H1 (cell line): ENCODE data around the gene RNF41.
A peak's percentile ranks its signal among the peaks of the same experiment; 100 is the strongest.

Source experiments
- CTCF ChIP-seq, 3 experiments: IDR thresholded peaks; 1 replicate in 2 of 3; 2 replicates in 1 of 3; pipeline versions ENCODE4 v1.5.1 to v1.6.1; 2011; ENCODE audit warnings: low read length in 3 of 3, mild to moderate bottlenecking in 3 of 3, inconsistent platforms in 2 of 3, low read depth in 1 of 3, moderate library complexity in 1 of 3; ENCODE audit not compliant: insufficient read depth in 1 of 3; ENCODE audit errors: control extremely low read depth in 1 of 3
- E2F6 ChIP-seq: IDR thresholded peaks from 2 replicates; pipeline ENCODE4 v1.6.1; 2012; ENCODE audit warnings: inconsistent platforms
- EGR1 ChIP-seq: IDR thresholded peaks from 2 replicates; pipeline ENCODE4 v1.6.1; 2011; ENCODE audit warnings: low read depth, low read length, borderline replicate concordance
- EZH2 ChIP-seq: fragments of 200-600 bp; sonication (generic); IDR thresholded peaks from 2 replicates; pipeline ENCODE4 v1.7.1; 2012; ENCODE audit warnings: low read depth, mild to moderate bottlenecking, moderate library complexity, low read length, inconsistent platforms; ENCODE audit not compliant: severe bottlenecking
- NANOG ChIP-seq: IDR thresholded peaks from 2 replicates; pipeline ENCODE4 v1.6.1; 2011; ENCODE audit warnings: low read length, low read depth, mild to moderate bottlenecking, inconsistent platforms; ENCODE audit not compliant: insufficient read depth, poor library complexity, severe bottlenecking
- NRF1 ChIP-seq: IDR thresholded peaks from 2 replicates; pipeline ENCODE4 v1.6.1; 2011; ENCODE audit warnings: mild to moderate bottlenecking, low read depth, low read length, improper control_type of control experiment
- POLR2A ChIP-seq, 2 experiments: IDR thresholded peaks; 1 replicate in 1 of 2; 2 replicates in 1 of 2; pipeline ENCODE4 v1.6.1; 2011; ENCODE audit warnings: low read depth in 2 of 2, low read length in 2 of 2, mild to moderate bottlenecking in 2 of 2; ENCODE audit errors: control extremely low read depth in 1 of 2
- RAD21 ChIP-seq, 2 experiments: IDR thresholded peaks in 1 of 2; conservative IDR thresholded peaks in 1 of 2; 2 replicates each; pipeline ENCODE4 v1.6.1; 2011; ENCODE audit warnings: low read depth in 2 of 2, low read length in 2 of 2, improper control_type of control experiment in 1 of 2, inconsistent platforms in 1 of 2, mild to moderate bottlenecking in 1 of 2, moderate library complexity in 1 of 2
- SIN3A ChIP-seq, 2 experiments: IDR thresholded peaks in 1 of 2; conservative IDR thresholded peaks in 1 of 2; 2 replicates each; pipeline ENCODE4 v1.6.1; 2011 to 2012; ENCODE audit warnings: low read length in 2 of 2, improper control_type of control experiment in 1 of 2, low read depth in 1 of 2, mild to moderate bottlenecking in 1 of 2
- TAF1 ChIP-seq: IDR thresholded peaks from 2 replicates; pipeline ENCODE4 v1.6.1; 2011; ENCODE audit warnings: mild to moderate bottlenecking, low read depth, low read length
- YY1 ChIP-seq: IDR thresholded peaks from 2 replicates; pipeline ENCODE4 v1.6.1; 2011; ENCODE audit warnings: low read depth, mild to moderate bottlenecking, low read length
- TF ChIP-seq, protein P1 (sequence below): IDR thresholded peaks from 2 replicates; pipeline ENCODE4 v1.6.1; 2012; ENCODE audit warnings: low read length, inconsistent platforms

GRCh38 chr12:56157201-56158028 lies 64.3 kb downstream of the RNF41 start:
- TF ChIP-seq YY1 (no peak), CTCF (IDR thresholded peaks at IDR 0.05; ENCODE audit: control extremely low read depth in 1 of 3, insufficient read depth in 1 of 3, low read depth in 1 of 3, low read length in 3 of 3) (peak; percentile 31 to 52 (median 41)), EGR1 (no peak), SIN3A (conservative IDR thresholded peaks at IDR 0.05 in 1 of 2, IDR thresholded peaks at IDR 0.05 in 1 of 2; ENCODE audit: low read depth in 1 of 2, low read length in 2 of 2) (0 out of 4 replicates have a peak, but pooled peaks of 1 of the 2 experiments have one; percentile 22), NANOG (no peak), E2F6 (peak; percentile 91), TAF1 (peak; percentile 64), EZH2 (no peak), NRF1 (no peak), POLR2A (IDR thresholded peaks at IDR 0.05; ENCODE audit: control extremely low read depth in 1 of 2, low read depth in 2 of 2, low read length in 2 of 2) (peak in 1 of 2 experiments; percentile 60; a peak in 1 of 3 replicates), RAD21 (IDR thresholded peaks at IDR 0.05 in 1 of 2, conservative IDR thresholded peaks at IDR 0.05 in 1 of 2; ENCODE audit: low read depth in 2 of 2, low read length in 2 of 2) (0 out of 4 replicates have a peak, but pooled peaks of 1 of the 2 experiments have one; percentile 7)
- TF ChIP-seq, protein P1, sequence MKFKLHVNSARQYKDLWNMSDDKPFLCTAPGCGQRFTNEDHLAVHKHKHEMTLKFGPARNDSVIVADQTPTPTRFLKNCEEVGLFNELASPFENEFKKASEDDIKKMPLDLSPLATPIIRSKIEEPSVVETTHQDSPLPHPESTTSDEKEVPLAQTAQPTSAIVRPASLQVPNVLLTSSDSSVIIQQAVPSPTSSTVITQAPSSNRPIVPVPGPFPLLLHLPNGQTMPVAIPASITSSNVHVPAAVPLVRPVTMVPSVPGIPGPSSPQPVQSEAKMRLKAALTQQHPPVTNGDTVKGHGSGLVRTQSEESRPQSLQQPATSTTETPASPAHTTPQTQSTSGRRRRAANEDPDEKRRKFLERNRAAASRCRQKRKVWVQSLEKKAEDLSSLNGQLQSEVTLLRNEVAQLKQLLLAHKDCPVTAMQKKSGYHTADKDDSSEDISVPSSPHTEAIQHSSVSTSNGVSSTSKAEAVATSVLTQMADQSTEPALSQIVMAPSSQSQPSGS = no peak
